ENCODE measurements around the gene CTIF.

CTIF gene

GRCh38 chr18:48673456-48673852, 134.6 kb downstream of the CTIF start:
- no peak for DNase-seq (ENCODE audit: low read depth)
- TF ChIP-seq CTCF (IDR thresholded peaks at IDR 0.05; ENCODE audit: control insufficient read depth, extremely low read depth, insufficient read depth) = no peak
- H3K4me3 ChIP-seq (ENCODE audit: low read depth, low read length) = no peak overlapping the region

- DNase-seq (ENCODE audit: low read depth) = no peak
Measured at GRCh38 chr18:48673853-48674721, 135.3 kb downstream of the CTIF start.

GRCh38 chr18:48674758-48675351, 136.0 kb downstream of the CTIF start:
- no peak overlapping the region for H3K4me3 ChIP-seq (ENCODE audit: low read depth, low read length)
- DNase-seq (ENCODE audit: low read depth) = no peak
- TF ChIP-seq CTCF (IDR thresholded peaks at IDR 0.05; ENCODE audit: control insufficient read depth, extremely low read depth, insufficient read depth) = no peak

More at GRCh38 chr18:48673853-48674721, 135.3 kb downstream of the CTIF start:
- H3K4me3 ChIP-seq (ENCODE audit: low read depth, low read length) = no peak overlapping the region
- no peak for TF ChIP-seq CTCF (IDR thresholded peaks at IDR 0.05; ENCODE audit: control insufficient read depth, extremely low read depth, insufficient read depth)

GRCh38 chr18:48675352-48675761, 136.5 kb downstream of the CTIF start:
- no peak overlapping the region for H3K4me3 ChIP-seq (ENCODE audit: low read depth, low read length)
- TF ChIP-seq CTCF (IDR thresholded peaks at IDR 0.05; ENCODE audit: control insufficient read depth, extremely low read depth, insufficient read depth) = peak; percentile 98
- peak; percentile 68 for DNase-seq (ENCODE audit: low read depth)

- H3K4me3 ChIP-seq (ENCODE audit: low read depth, low read length) = no peak overlapping the region
- TF ChIP-seq CTCF (IDR thresholded peaks at IDR 0.05; ENCODE audit: control insufficient read depth, extremely low read depth, insufficient read depth) = no peak
- DNase-seq (ENCODE audit: low read depth) = no peak
Measured at GRCh38 chr18:48675912-48676311, 137.1 kb downstream of the CTIF start.

GRCh38 chr18:48676346-48676745, 137.5 kb downstream of the CTIF start:
- no peak overlapping the region for H3K4me3 ChIP-seq (ENCODE audit: low read depth, low read length)
- no peak for TF ChIP-seq CTCF (IDR thresholded peaks at IDR 0.05; ENCODE audit: control insufficient read depth, extremely low read depth, insufficient read depth)
- no peak for DNase-seq (ENCODE audit: low read depth)
